ENCODE measurements around the gene RPS15. TPM values are rescaled to one million over a fixed set of nuclear protein-coding genes. Genes with fewer than 3 reads are reported as not detected.

The RPS15 gene
- total and polyA plus RNA-seq, 2 of the 13 experiments (the other 11 are each of a cell fraction or from before 2014, with no cell fraction given) = 695 to 1,411 TPM

GRCh38 chr19:1424192-1424955 lies 13.8 kb upstream of the RPS15 start (continued):
- TF ChIP-seq ZFP91 (CRISPR knock-in tag; IDR thresholded peaks at IDR 0.05; ENCODE audit: borderline replicate concordance) (peak; percentile 70), ZBTB34 (CRISPR knock-in tag; IDR thresholded peaks at IDR 0.05) (no peak), FOXA1 (IDR thresholded peaks at IDR 0.05) (no peak), FOXA1 (CRISPR knock-in tag; IDR thresholded peaks at IDR 0.05) (no peak), ZNF615 (CRISPR knock-in tag; IDR thresholded peaks at IDR 0.05; ENCODE audit: borderline replicate concordance) (0 out of 2 replicates have a peak, but pooled peaks have one; percentile 38), ZNF232 (CRISPR knock-in tag; IDR thresholded peaks at IDR 0.05; ENCODE audit: borderline replicate concordance) (no peak), HMGXB3 (CRISPR knock-in tag; IDR thresholded peaks at IDR 0.05; ENCODE audit: borderline replicate concordance) (no peak), SMAD9 (CRISPR knock-in tag; IDR thresholded peaks at IDR 0.05) (0 out of 2 replicates have a peak, but pooled peaks have one; percentile 48), ZFP36L2 (CRISPR knock-in tag; IDR thresholded peaks at IDR 0.05) (no peak), GATA4 (IDR thresholded peaks at IDR 0.05; ENCODE audit: borderline replicate concordance, low read depth) (no peak), RBFOX2 (IDR thresholded peaks at IDR 0.05; ENCODE audit: low read depth, low read length) (peak; percentile 65), ZNF354B (CRISPR knock-in tag; IDR thresholded peaks at IDR 0.05) (no peak), ZNF724P (CRISPR knock-in tag; IDR thresholded peaks at IDR 0.05; ENCODE audit: borderline replicate concordance) (no peak), ZNF557 (CRISPR knock-in tag; IDR thresholded peaks at IDR 0.05) (no peak), REPIN1 (CRISPR knock-in tag; IDR thresholded peaks at IDR 0.05; ENCODE audit: borderline replicate concordance, low read depth) (no peak), MLX (CRISPR knock-in tag; IDR thresholded peaks at IDR 0.05) (peak; percentile 76; the same call in 1 of the 2 replicates), CEBPG (CRISPR knock-in tag; IDR thresholded peaks at IDR 0.05) (no peak), ZBTB21 (CRISPR knock-in tag; IDR thresholded peaks at IDR 0.05) (no peak), SMYD3 (CRISPR knock-in tag; IDR thresholded peaks at IDR 0.05) (no peak), CSRNP2 (CRISPR knock-in tag; conservative IDR thresholded peaks at IDR 0.05; ENCODE audit: low read depth) (no peak), NKX3-1 (CRISPR knock-in tag; IDR thresholded peaks at IDR 0.05) (no peak)
